Measurements from ENCODE around the gene CHRNA10. TPM values are rescaled to one million over a fixed set of nuclear protein-coding genes. Genes with fewer than 3 reads are reported as not detected.

Gene CHRNA10
- total and polyA plus RNA-seq, 10 of the 15 experiments (the other 5 are each of a cell fraction or from before 2014, with no cell fraction given), result 0.14 to 1.5 (median 0.57) TPM

GRCh38 chr11:3710485-3711259, 39.5 kb upstream of the CHRNA10 start:
- no peaks in the 10 kb centered on the region for H3K27me3 ChIP-seq (replicated peaks in 1 of 2; ENCODE audit: control insufficient read depth in 2 of 2, insufficient read depth in 2 of 2, low read length in 1 of 2)
- in situ Hi-C loops (cut with MboI), result no loop called here
- H3K27ac ChIP-seq (ENCODE audit: control insufficient read depth, insufficient read depth), result no peak overlapping the region
- intact Hi-C loops (cut with micrococcal nuclease; ENCODE audit: unreplicated experiment), result no loop called here
- WGBS (ENCODE audit: insufficient coverage, insufficient replicate concordance, low lambda C conversion rate, missing lambda C conversion rate), result 74% methylated on average over 4 of the region's 4 CpGs
- ATAC-seq (no peak), FAIRE-seq (no peak), DNase-seq (ENCODE audit: low read depth, low spot score) (no peak)
- H3K79me2 ChIP-seq (ENCODE audit: control insufficient read depth, insufficient read depth, low read length), result no peaks in the 10 kb centered on the region
- BruUV-seq (replicated peaks), result TSS peak; percentile 14
- no peaks in the 10 kb centered on the region for H3K4me1 ChIP-seq (ENCODE audit: control insufficient read depth, insufficient read depth, low read length)
- H3K9ac ChIP-seq (ENCODE audit: control insufficient read depth, insufficient read depth, low read length), result no peak overlapping the region
- H3K4me2 ChIP-seq (ENCODE audit: control insufficient read depth, insufficient read depth), result no peak overlapping the region
- TF ChIP-seq NRF1 (conservative IDR thresholded peaks at IDR 0.05; ENCODE audit: low read depth, low read length) (no peak), TCF12 (IDR thresholded peaks at IDR 0.05; ENCODE audit: low read depth, low read length) (no peak)
- TF ChIP-seq, protein P1, sequence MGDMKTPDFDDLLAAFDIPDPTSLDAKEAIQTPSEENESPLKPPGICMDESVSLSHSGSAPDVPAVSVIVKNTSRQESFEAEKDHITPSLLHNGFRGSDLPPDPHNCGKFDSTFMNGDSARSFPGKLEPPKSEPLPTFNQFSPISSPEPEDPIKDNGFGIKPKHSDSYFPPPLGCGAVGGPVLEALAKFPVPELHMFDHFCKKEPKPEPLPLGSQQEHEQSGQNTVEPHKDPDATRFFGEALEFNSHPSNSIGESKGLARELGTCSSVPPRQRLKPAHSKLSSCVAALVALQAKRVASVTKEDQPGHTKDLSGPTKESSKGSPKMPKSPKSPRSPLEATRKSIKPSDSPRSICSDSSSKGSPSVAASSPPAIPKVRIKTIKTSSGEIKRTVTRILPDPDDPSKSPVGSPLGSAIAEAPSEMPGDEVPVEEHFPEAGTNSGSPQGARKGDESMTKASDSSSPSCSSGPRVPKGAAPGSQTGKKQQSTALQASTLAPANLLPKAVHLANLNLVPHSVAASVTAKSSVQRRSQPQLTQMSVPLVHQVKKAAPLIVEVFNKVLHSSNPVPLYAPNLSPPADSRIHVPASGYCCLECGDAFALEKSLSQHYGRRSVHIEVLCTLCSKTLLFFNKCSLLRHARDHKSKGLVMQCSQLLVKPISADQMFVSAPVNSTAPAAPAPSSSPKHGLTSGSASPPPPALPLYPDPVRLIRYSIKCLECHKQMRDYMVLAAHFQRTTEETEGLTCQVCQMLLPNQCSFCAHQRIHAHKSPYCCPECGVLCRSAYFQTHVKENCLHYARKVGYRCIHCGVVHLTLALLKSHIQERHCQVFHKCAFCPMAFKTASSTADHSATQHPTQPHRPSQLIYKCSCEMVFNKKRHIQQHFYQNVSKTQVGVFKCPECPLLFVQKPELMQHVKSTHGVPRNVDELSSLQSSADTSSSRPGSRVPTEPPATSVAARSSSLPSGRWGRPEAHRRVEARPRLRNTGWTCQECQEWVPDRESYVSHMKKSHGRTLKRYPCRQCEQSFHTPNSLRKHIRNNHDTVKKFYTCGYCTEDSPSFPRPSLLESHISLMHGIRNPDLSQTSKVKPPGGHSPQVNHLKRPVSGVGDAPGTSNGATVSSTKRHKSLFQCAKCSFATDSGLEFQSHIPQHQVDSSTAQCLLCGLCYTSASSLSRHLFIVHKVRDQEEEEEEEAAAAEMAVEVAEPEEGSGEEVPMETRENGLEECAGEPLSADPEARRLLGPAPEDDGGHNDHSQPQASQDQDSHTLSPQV (IDR thresholded peaks at IDR 0.05), result no peak
- ChIA-PET CTCF (interaction anchor here (1.5 to 1.9 kb wide), 3 partner anchors 8 to 98 kb away, joined by 3 to 8 read pairs (median 5); partner anchors contain the start of gene PGAP2), POLR2A (no interaction called here), RAD21 (ENCODE audit: unreplicated experiment) (no interaction called here), SMC1A (ENCODE audit: uncharacterized antibody, unreplicated experiment) (interaction anchor here (1.4 to 1.8 kb wide), 4 partner anchors 9 to 98 kb away, joined by 3 to 5 read pairs (median 4); no protein-coding TSS in a partner anchor)
- H3K36me3 ChIP-seq (ENCODE audit: control insufficient read depth in 2 of 2, insufficient read depth in 2 of 2, low read length in 1 of 2), result peaks cover 3 to 35% of the 10 kb centered on the region in 2 experiments; a peak in 3 of 4 replicates
- H2AFZ ChIP-seq (ENCODE audit: control insufficient read depth, low read depth, low read length), result no peak overlapping the region
- H3K4me3 ChIP-seq, result no peak overlapping the region
- no peaks in the 10 kb centered on the region for H3K9me3 ChIP-seq (replicated peaks; ENCODE audit: control insufficient read depth, insufficient read depth, low read length)
- no peaks in the 10 kb centered on the region for H4K20me1 ChIP-seq (ENCODE audit: control insufficient read depth, insufficient read depth)

Data from GM12878 (cell line).